Colonic mucosa (tissue), 4 donors: ENCODE measurements around the gene EHD1. TPM values are rescaled to one million over a fixed set of nuclear protein-coding genes. Genes with fewer than 3 reads are reported as not detected.

Source experiments
- DNase-seq: peaks from one replicate; pipeline ENCODE4 v3.0.0-alpha.2; 2020
- H3K27ac ChIP-seq: fragments of 200-600 bp; one replicate; pipeline ENCODE4 v1.8.0; 2021
- H3K27me3 ChIP-seq: fragments of 200-600 bp; one replicate; pipeline ENCODE4 v1.8.0; 2021
- H3K36me3 ChIP-seq: fragments of 200-600 bp; one replicate; pipeline ENCODE4 v1.8.0; 2021
- H3K4me1 ChIP-seq: fragments of 200-600 bp; one replicate; pipeline ENCODE4 v1.8.0; 2021; ENCODE audit warnings: mild to moderate bottlenecking
- H3K4me3 ChIP-seq: fragments of 200-600 bp; one replicate; pipeline ENCODE4 v1.8.0; 2021
- H3K9ac ChIP-seq, 2 donors: one replicate each; pipeline ENCODE4 v1.7.0; 2013; ENCODE audit warnings: control low read depth in 2 of 2, low read depth in 2 of 2, low read length in 2 of 2
- H3K9me3 ChIP-seq: fragments of 200-600 bp; one replicate; pipeline ENCODE4 v1.8.0; 2021
- CTCF ChIP-seq: fragments of 200-600 bp; IDR thresholded peaks from one replicate; pipeline ENCODE4 v1.8.0; 2022; ENCODE audit warnings: antibody characterized with exemption, mild to moderate bottlenecking
- intact Hi-C: fragments of 100-400 bp; cut with DNase I; formaldehyde crosslinking; loops from one replicate; pipeline ENCODE4 v1.14.1; 2022
- total RNA-seq, 2 donors: library from RNA; stranded (reverse); fragmentation: NEBNext Ultra II Directional in 1 of 2; extraction: Animal tissue kit (Norgen Biotek cat#: 25700) in 1 of 2; gene quantifications; one replicate each; pipeline ENCODE4 v1.2.1, GENCODE V29; 2021
- donor health status: healthy.
- donor health status: DM: no; HTN: no; CAD: no.
- donor health status: DM: no; HTN: no; CAD: no.

EHD1 gene
- total RNA-seq, 2 donors from 2014 or later: 66.5 to 72.3 TPM

DNA sequence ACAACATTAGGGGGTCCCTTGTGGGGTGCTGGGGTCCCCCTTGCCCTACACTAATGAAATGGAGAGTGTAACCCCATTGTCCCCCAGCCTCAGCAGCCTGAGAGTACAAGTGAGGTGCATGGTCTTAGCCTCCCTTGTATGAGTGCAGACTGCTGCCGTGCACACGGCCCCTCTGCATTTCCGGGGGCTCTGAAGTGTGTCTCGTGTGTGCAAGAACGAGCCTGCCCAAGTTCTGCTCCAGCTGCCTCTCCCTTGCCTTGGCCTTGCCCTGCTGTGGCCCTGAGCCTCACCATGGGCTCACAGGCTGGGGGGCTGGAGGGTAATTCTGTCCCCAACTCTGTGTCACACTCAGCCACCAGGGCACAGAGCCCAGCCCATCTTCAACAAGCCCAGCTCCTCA lies 5.2 kb upstream of the EHD1 start:
- H3K4me1 ChIP-seq: peaks cover 6% of the 10 kb centered on the region
- TF ChIP-seq CTCF: no peak
- DNase-seq: no peak
- H3K9ac ChIP-seq: no peak overlapping the region
- H3K27me3 ChIP-seq: no peaks in the 10 kb centered on the region
- no peak overlapping the region for H3K4me3 ChIP-seq
- intact Hi-C loops: no loop called here
- H3K36me3 ChIP-seq: no peaks in the 10 kb centered on the region
- no peaks in the 10 kb centered on the region for H3K9me3 ChIP-seq
- H3K27ac ChIP-seq: no peak overlapping the region

DNA sequence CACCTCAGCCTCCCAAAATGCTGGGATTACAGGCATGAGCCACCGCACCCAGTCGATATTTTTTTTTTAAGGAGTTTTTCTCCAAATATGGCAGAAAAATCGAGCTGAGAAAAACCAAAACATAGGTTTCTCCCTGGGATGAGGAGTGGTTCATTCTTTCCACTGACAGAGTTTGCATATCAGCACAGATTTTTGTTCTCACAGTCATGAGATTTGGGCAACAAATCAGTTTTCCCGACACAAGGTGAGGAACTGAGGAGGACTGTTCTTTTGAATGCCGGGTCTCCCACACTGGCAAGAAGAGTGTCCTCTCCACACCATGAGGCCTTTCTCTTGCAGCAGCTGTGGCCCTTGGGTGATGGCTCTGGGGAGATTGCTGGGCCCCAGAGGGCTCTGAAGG lies 3.8 kb upstream of the EHD1 start:
- Histone ChIP-seq H3K4me1 (peaks cover 6% of the 10 kb centered on the region), H3K27ac (no peak overlapping the region)
- intact Hi-C loops: no loop called here

GRCh38 chr11:64881476-64881875 lies 3.1 kb upstream of the EHD1 start:
- intact Hi-C loops: no loop called here
- Histone ChIP-seq H3K4me1 (peaks cover 11% of the 10 kb centered on the region), H3K4me3 (no peak overlapping the region), H3K9me3 (no peaks in the 10 kb centered on the region), H3K9ac (no peak overlapping the region), H3K36me3 (no peaks in the 10 kb centered on the region), H3K27ac (no peak overlapping the region), H3K27me3 (no peaks in the 10 kb centered on the region)
- DNase-seq: no peak
- TF ChIP-seq CTCF: no peak

More for the DNA sequence above, 3.8 kb upstream of the EHD1 start:
- no peak overlapping the region for H3K4me3 ChIP-seq
- DNase-seq: no peak
- H3K9ac ChIP-seq: peak overlapping the region in 1 of 2 donors; percentile 19
- no peaks in the 10 kb centered on the region for H3K27me3 ChIP-seq
- H3K36me3 ChIP-seq: no peaks in the 10 kb centered on the region
- no peaks in the 10 kb centered on the region for H3K9me3 ChIP-seq
- TF ChIP-seq CTCF: no peak

DNA sequence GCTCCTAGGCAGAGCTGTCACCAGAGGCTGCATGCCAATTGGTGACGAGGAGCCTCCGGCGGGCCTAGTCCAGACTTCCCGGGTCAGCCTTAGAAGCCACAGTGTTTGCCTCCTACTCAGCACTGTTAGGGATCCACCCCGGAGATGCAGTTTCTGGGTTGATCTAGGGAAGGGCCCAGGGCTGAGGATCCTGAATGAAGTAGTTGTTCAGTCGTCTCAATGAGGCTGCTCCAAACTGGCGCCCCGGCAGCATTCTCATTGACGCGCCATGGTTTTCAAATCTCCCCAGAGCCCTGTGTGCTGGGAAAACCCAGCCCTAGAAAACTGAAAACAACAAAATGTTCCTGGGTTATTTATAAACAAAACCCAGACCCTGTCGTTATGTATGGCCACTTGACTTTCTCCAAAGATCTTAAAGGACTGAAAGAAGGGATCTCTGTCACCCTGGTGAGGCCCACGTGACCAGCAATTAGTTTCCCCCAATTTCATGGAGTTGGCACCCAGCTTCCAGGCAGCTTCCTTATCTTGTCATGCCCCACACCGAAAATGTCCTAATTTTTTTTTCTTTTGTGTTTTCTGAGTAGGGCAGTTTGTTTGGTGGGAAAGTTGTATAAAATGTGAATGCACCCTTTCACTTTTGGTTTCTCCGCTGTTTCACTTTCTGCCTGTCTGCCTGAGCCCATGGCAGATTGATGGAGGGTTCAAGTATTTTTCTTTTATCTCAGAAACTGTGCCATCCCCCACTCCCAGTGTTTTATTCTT lies 2.0 kb upstream of the EHD1 start:
- Histone ChIP-seq H3K27me3 (no peaks in the 10 kb centered on the region), H3K27ac (peak overlapping the region; percentile 88), H3K9me3 (no peaks in the 10 kb centered on the region), H3K4me1 (peaks cover 18% of the 10 kb centered on the region), H3K4me3 (no peak overlapping the region), H3K9ac (peak overlapping the region in 1 of 2 donors; percentile 19), H3K36me3 (no peaks in the 10 kb centered on the region)
- no peak for TF ChIP-seq CTCF
- intact Hi-C loops: no loop called here
- no peak for DNase-seq

GRCh38 chr11:64879244-64879900 lies 951 bp upstream of the EHD1 start:
- Histone ChIP-seq H3K27me3 (no peaks in the 10 kb centered on the region), H3K4me3 (peak overlapping the region; percentile 94), H3K9ac (peak overlapping the region; percentile 87 to 93), H3K4me1 (peaks cover 18% of the 10 kb centered on the region), H3K9me3 (no peaks in the 10 kb centered on the region), H3K27ac (peak overlapping the region; percentile 88), H3K36me3 (no peaks in the 10 kb centered on the region)
- intact Hi-C loops: no loop called here
- no peak for TF ChIP-seq CTCF
- DNase-seq: peak; percentile 49
